ENCODE results near the gene C2.
A peak's percentile ranks its signal among the peaks of the same experiment; 100 is the strongest.

C2 gene

DNA sequence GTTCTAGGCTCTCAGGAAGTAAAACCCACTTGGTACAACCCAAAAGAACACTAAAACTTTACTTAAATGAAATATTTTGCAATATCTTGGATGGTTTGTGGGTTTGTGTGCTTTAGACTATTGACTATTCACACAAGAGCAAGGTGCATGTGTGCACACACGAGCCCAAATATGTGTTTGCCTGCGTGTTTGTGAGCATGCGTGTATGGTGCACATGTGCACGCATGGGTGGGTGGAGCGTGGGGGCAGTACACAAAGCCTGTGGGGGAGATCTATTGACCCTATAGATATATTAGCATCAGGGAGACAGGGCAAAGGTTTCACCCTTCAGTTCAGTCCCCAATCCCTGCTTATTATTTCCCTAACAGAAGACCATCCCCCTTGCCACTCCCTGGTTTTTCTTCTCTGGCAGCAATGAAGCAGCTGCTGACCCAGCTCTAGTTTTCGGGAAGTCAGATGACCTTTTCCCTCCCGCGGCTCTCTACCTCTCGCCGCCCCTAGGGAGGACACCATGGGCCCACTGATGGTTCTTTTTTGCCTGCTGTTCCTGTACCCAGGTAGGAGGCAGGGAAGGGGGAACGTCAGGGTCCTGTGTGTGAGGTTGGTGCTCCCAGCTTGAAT is at the start of gene C2:
C2 (plus strand) TSS at position 476 of the 621 bp plus-strand sequence; CDS start at position 512, 36 bp downstream.
- Histone ChIP-seq H3K4me3 (no peak within 1 kb of the TSS), H3K4me1 (no peaks in the 10 kb centered on the region), H3K9me3 (no peaks in the 10 kb centered on the region), H3K36me3 (replicated peaks) (no peaks in the 10 kb centered on the region), H3K27me3 (ENCODE audit: low read depth) (peaks cover 3% of the 10 kb centered on the region; the same call in 1 of the 2 replicates)
- no peak for DNase-seq (ENCODE audit: low spot score in 2 of 2)
- in situ Hi-C loops (cut with MboI; ENCODE audit: low sequenced_read_pairs) = no loop called here

DNA sequence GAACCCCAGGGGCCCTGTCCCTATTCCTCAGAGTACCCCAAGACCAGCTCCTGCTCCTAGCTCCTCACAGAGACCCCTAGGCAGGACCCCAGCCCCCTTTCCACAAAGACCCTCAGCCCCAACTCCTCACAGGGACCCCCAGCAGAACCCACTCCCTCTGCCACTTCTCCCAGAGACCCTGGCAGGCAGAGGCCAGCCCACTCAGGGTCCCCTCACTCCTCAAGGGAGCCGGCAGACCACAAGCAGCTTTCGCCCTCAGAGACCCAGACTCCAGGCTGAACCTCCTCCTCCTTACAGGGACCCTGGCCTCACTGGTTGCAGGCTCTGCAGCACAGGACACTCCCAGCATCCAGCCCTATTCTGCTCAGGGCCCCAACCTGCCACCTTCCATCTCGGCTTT is 49.3 kb upstream of the C2 start:
- in situ Hi-C loops (cut with MboI; ENCODE audit: low sequenced_read_pairs) = no loop called here
- Histone ChIP-seq H3K36me3 (replicated peaks) (peaks cover 33% of the 10 kb centered on the region), H3K4me3 (no peak overlapping the region), H3K9me3 (no peaks in the 10 kb centered on the region), H3K27me3 (ENCODE audit: low read depth) (no peaks in the 10 kb centered on the region), H3K4me1 (no peaks in the 10 kb centered on the region)
- DNase-seq (ENCODE audit: low spot score in 2 of 2) = no peak

DNA sequence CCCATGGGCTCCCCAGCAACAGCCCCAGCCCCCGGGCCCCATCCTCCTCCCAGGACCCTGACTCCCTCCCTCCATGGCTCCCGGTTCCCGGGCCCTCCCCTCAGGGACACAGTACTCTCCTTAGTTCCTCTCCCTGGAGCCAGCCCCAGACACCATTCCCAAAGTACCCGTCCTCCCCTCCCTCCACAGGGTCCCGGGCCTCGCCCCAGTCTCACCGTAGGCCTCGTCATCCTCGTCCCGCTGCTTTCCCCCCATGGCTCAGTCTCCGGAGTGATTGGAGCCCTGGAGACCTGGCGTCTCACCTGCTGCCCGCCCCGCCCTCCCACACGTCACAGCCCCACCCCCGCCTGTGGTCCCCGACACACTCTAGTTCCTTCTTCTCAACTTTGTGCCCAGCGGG is 48.8 kb upstream of the C2 start, which contains the start of gene SLC44A4:
SLC44A4 (minus strand) TSS at position 272 of the 400 bp plus-strand sequence; CDS start at position 255, 17 bp downstream.
- in situ Hi-C loops (cut with MboI; ENCODE audit: low sequenced_read_pairs) = no loop called here
- H3K4me1 ChIP-seq = no peaks in the 10 kb centered on the region
- DNase-seq (ENCODE audit: low spot score in 2 of 2) = no peak
- peaks cover 38% of the 10 kb centered on the region for H3K36me3 ChIP-seq (replicated peaks)
- H3K27me3 ChIP-seq (ENCODE audit: low read depth) = no peaks in the 10 kb centered on the region
- no peak within 1 kb of the TSS for H3K4me3 ChIP-seq
- H3K9me3 ChIP-seq = no peaks in the 10 kb centered on the region

DNA sequence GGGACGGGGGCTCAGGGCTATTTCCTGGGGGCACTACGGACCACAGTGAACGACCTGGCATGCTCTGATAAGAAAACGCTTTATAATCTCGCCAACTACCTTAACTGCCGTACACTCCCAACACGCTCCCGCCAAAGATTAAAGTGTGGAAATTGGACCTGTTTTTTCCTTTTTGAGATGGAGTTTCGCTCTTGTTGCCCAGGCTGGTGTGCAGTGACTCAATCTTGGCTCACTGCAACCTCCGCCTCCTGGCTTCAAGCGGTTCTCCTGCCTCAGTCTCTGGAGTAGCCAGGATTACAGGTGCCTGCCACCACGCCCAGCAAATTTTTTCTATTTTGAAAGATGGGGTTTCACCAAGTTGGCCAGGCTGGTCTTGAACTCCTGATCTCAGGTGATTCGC is 48.4 kb upstream of the C2 start:
- in situ Hi-C loops (cut with MboI; ENCODE audit: low sequenced_read_pairs) = no loop called here
- peaks cover 39% of the 10 kb centered on the region for H3K36me3 ChIP-seq (replicated peaks)
- no peak for DNase-seq (ENCODE audit: low spot score in 2 of 2)
- no peak overlapping the region for H3K4me3 ChIP-seq
- H3K9me3 ChIP-seq = no peaks in the 10 kb centered on the region
- H3K27me3 ChIP-seq (ENCODE audit: low read depth) = no peaks in the 10 kb centered on the region
- no peaks in the 10 kb centered on the region for H3K4me1 ChIP-seq

DNA sequence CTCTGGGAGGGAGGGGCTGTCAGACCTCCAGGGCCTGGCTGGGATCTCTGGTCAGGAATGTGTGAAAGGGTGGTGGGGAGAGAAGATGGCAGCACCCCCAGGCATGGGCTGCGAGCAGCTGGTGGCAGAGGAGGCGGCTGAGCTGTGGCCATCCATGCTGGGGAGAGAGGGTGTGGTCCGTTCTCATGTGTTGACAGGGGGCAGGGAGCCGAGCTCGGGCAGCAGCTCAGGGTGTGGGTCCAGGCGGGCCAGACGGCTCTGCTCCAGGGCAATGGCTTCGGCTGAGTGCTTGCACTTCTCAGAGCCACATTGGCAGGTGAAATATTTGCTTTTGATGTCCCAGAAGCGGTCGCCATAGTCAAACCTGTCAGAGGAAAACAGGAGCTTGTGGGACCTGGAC is 47.6 kb upstream of the C2 start:
- no peak for DNase-seq (ENCODE audit: low spot score in 2 of 2)
- no peaks in the 10 kb centered on the region for H3K27me3 ChIP-seq (ENCODE audit: low read depth)
- H3K9me3 ChIP-seq = no peaks in the 10 kb centered on the region
- no peaks in the 10 kb centered on the region for H3K4me1 ChIP-seq
- in situ Hi-C loops (cut with MboI; ENCODE audit: low sequenced_read_pairs) = no loop called here
- H3K36me3 ChIP-seq (replicated peaks) = peaks cover 47% of the 10 kb centered on the region
- no peak overlapping the region for H3K4me3 ChIP-seq

DNA sequence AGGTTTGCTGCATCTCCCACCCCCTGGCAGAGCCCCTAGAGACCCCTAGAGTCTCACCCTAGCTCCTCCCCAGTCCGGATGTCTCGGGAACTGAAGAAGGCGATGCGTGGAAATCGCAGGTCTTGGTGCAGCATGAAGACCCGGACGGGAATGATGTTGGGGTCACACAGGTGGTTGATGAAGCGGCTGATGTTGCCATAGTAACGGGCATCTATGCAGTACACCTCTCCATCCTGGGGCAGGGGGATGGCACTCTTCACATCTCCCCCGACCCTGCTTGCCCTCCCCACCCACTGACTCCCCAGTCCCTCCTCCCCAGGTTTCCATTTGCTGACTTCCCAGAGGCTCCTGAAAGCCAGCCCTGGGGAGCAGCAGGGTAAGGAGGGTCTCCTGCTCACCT is 46.9 kb upstream of the C2 start:
- in situ Hi-C loops (cut with MboI; ENCODE audit: low sequenced_read_pairs) = no loop called here
- H3K4me3 ChIP-seq = no peak overlapping the region
- no peaks in the 10 kb centered on the region for H3K27me3 ChIP-seq (ENCODE audit: low read depth)
- DNase-seq (ENCODE audit: low spot score in 2 of 2) = no peak
- H3K36me3 ChIP-seq (replicated peaks) = peaks cover 52% of the 10 kb centered on the region
- H3K4me1 ChIP-seq = no peaks in the 10 kb centered on the region
- no peaks in the 10 kb centered on the region for H3K9me3 ChIP-seq

DNA sequence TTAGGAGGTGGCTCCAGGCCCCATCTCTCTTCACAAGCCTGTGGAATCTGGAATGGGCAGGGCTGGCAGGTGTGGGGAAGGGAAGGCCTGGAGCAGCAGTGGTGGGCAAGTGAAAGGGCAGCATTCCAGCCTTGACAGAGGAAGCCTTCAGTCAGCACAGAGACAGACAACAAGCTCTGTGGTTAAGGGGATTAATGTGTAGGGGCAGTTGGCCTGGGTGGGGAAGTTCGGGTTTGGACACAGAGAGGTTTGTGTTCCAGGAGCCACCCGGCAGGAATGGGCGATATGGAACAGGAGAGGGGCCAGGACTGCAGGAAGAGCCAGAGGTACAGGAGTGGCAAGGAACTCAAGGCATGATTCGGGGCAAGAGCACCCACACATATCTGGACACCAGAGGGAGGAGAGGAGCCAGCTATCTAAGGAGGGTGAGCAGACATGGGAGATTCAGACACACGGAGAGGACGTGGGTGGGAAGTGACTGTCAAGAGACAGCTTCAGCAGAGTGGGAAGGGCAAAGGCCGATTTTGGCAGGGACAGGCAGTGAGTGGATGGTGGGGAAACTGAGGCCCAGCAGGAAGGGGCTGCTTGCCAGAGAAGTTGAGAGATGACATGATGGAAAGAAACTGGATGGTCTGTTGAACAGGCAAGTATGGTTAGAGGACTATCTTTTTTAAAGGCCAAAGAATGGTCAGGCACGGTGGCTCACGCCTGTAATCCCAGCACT is 46.2 kb upstream of the C2 start:
- Histone ChIP-seq H3K4me1 (no peaks in the 10 kb centered on the region), H3K4me3 (no peak overlapping the region), H3K27me3 (ENCODE audit: low read depth) (no peaks in the 10 kb centered on the region), H3K9me3 (no peaks in the 10 kb centered on the region), H3K36me3 (replicated peaks) (peaks cover 58% of the 10 kb centered on the region)
- in situ Hi-C loops (cut with MboI; ENCODE audit: low sequenced_read_pairs) = no loop called here
- no peak for DNase-seq (ENCODE audit: low spot score in 2 of 2)

DNA sequence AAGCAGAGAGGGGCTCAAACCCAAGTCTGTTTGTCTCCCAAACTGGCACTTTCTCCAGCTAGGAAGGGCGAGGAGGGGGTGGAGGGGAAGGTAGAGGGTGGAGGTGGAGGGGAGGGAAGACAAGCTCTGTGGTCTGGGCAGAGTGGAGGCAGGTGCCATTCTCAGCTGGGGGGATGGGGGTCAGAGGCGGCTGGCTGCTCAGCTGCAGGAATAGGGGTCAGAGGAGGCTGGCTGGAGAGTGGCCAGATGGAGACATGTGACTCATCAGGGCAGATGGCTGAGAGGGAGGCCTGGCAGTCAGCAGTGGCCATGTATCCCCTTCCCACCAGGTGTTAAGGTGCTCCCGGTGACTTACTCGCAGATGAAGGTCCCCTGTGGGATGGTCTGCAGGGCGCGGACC is 45.2 kb upstream of the C2 start:
- no peaks in the 10 kb centered on the region for H3K27me3 ChIP-seq (ENCODE audit: low read depth)
- in situ Hi-C loops (cut with MboI; ENCODE audit: low sequenced_read_pairs) = no loop called here
- H3K4me1 ChIP-seq = no peaks in the 10 kb centered on the region
- DNase-seq (ENCODE audit: low spot score in 2 of 2) = no peak
- no peaks in the 10 kb centered on the region for H3K9me3 ChIP-seq
- H3K36me3 ChIP-seq (replicated peaks) = peaks cover 68% of the 10 kb centered on the region
- H3K4me3 ChIP-seq = no peak overlapping the region

DNA sequence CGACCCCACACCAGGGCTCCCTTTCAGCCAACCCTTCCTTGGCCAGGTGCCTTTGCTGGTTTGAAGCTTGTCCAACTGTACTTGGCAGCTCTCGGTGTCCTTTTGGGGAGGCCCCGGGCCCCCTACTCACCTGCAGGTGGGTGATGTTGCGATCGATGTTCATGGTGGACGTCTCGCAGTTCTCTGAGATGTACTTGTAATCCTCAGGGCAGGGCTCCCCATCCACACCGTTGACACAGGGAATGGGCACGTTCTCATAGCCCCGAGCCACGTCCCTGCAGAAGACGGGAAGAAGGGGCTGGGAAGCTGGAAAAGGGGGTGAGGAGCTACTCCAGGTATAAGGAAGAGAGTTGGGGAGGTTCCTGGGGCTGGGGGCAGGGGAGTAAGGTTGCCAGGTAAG is 43.8 kb upstream of the C2 start:
- H3K9me3 ChIP-seq = no peaks in the 10 kb centered on the region
- no peak overlapping the region for H3K4me3 ChIP-seq
- H3K27me3 ChIP-seq (ENCODE audit: low read depth) = no peaks in the 10 kb centered on the region
- DNase-seq (ENCODE audit: low spot score in 2 of 2) = no peak
- H3K36me3 ChIP-seq (replicated peaks) = peaks cover 82% of the 10 kb centered on the region
- H3K4me1 ChIP-seq = no peaks in the 10 kb centered on the region
- in situ Hi-C loops (cut with MboI; ENCODE audit: low sequenced_read_pairs) = no loop called here

DNA sequence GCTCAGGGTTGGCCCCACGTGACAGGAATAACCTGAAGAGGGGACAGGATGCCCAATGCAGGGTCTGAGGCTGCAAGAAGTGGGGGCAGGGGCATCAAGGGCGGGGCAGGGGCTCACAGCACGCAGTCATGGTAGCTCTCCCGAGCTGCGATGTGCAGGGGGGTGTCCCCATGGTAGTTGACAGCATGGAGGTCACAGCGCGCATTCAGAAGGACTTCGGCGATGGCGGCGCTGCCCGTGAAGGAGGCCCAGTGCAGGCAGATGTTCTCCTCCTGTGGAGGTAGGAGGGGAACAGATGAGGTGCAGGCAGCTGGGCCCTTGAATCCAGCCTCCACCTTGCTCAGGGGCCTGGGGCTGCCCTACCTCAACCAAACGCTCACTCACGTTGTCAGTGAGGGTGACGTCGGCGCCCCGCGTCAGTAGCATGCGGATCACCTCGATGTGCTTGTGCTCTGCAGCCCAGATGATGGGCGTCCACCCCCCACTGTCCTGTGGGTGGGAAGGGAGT is 42.9 kb upstream of the C2 start:
- no peak for DNase-seq (ENCODE audit: low spot score in 2 of 2)
- in situ Hi-C loops (cut with MboI; ENCODE audit: low sequenced_read_pairs) = no loop called here
- Histone ChIP-seq H3K9me3 (no peaks in the 10 kb centered on the region), H3K27me3 (ENCODE audit: low read depth) (no peaks in the 10 kb centered on the region), H3K4me3 (no peak overlapping the region), H3K36me3 (replicated peaks) (peaks cover 91% of the 10 kb centered on the region), H3K4me1 (no peaks in the 10 kb centered on the region)

DNA sequence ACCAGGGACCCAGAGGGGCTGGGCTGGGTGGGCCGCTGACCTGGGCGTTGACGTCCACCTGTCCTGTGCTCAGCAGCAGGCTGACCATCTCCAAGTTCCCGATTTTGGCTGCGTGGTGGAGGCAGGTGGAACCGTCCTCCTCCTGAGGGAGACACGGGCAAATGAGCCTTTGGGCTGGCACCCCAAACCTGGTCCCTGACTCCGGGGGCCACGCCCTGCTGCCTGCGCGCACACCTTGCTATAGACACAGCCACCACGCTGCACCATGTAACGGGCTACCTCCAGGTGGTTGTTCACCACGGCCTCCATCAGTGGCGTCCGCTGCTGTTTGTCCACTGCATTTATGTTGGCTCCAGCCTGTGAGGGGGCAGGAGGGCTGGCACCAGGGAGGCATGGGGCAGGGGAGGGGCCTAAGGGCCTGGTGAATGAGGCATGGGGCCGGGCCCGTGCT is 41.0 kb upstream of the C2 start:
- in situ Hi-C loops (cut with MboI; ENCODE audit: low sequenced_read_pairs) = no loop called here
- no peak overlapping the region for H3K4me3 ChIP-seq
- H3K9me3 ChIP-seq = no peaks in the 10 kb centered on the region
- H3K27me3 ChIP-seq (ENCODE audit: low read depth) = no peaks in the 10 kb centered on the region
- H3K36me3 ChIP-seq (replicated peaks) = peaks cover 86% of the 10 kb centered on the region
- DNase-seq (ENCODE audit: low spot score in 2 of 2) = no peak
- H3K4me1 ChIP-seq = no peaks in the 10 kb centered on the region

DNA sequence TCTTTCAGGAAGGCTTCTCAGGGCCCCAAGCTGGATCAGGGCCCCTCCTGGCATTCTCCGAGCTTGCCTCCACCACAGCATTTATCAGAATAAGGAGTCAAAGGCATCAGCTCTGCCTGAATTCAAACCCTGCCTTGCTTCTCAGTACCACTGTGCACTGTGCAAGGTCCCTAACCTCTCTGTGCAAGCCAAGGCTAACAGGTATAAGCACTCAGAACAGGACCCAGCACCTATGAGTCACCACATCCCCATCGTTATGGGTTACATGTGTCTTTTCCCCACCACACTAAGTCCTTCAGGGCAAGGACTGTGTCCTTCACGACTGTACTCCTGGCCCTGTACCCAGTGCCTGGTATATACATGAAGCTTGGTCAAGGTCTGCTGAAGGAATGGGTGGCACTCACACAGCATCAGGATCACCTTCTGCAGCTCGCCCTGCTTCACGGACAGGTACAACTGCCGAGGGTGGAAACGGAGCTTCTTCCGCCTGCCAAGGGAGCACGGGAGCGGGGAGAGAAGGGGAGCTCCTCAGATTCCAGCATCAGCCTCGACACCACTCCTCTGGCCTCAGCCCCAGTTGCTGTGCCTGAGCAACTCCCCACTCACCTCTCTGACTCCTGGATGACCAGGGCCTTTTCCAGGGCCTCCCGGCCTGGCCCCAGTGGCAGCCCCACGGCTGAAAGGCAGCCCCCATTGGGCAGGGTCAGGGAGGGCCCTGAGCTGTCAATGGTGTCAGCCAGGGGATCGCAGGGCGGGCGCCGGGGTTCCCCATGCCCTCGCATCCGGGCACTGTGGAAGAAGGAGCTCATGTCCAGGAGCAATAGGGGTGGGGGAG is 40.1 kb upstream of the C2 start:
- H3K4me3 ChIP-seq = no peak overlapping the region
- H3K36me3 ChIP-seq (replicated peaks) = peaks cover 88% of the 10 kb centered on the region
- no peak for DNase-seq (ENCODE audit: low spot score in 2 of 2)
- no peaks in the 10 kb centered on the region for H3K27me3 ChIP-seq (ENCODE audit: low read depth)
- no peaks in the 10 kb centered on the region for H3K9me3 ChIP-seq
- no peaks in the 10 kb centered on the region for H3K4me1 ChIP-seq
- in situ Hi-C loops (cut with MboI; ENCODE audit: low sequenced_read_pairs) = no loop called here

DNA sequence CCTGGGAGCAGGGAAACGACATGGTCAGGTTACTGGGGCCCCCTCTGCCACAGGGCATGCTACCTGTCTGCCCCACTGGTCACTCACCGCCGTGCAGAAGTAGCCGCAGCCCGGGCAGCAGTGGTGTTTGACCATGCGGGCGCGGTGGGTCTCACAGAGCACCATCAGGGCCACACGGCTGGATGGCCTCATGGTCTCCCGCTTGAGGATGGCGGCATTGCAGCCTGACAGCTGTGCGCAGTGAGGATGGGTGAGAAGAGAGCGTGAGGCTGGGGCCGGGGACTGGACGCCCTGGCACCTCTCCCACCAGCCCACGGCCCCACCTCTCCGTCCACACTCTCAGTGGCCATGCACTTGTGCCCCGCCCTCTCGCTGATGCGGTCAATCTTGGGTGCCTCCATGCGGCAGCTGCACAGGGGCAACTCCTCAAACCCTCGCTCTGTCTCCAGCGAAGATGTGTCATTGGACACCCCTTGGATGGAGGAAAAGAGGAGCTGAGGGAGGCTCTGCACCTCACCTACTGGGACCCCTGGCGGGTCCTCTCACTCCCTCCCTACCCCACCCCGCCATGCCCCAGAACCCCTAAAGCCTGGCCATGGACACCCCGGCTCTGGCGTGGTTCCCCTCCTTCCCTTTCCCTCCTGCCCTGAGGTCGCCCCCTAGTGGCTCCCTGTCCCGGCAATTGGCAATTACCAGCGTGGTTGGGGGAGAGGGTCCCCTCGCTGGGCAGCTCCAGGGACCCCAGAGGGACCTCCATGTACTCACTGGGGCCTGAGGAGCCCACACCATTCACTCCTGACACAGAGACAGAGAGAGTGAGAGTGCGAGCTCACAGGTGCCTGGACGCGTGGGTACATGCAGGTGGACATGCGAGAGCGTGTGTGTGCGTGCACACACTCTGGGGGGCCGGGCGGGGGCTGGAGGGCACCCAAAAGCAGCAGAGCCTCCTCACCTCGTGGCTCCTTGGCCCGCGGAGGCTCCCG is 39.0 kb upstream of the C2 start:
- Histone ChIP-seq H3K36me3 (replicated peaks) (peaks cover 88% of the 10 kb centered on the region), H3K9me3 (no peaks in the 10 kb centered on the region), H3K4me1 (no peaks in the 10 kb centered on the region), H3K27me3 (ENCODE audit: low read depth) (no peaks in the 10 kb centered on the region), H3K4me3 (no peak overlapping the region)
- peak in 1 of 2 experiments; percentile 64 for DNase-seq (ENCODE audit: low spot score in 2 of 2)
- in situ Hi-C loops (cut with MboI; ENCODE audit: low sequenced_read_pairs) = no loop called here
